ENCODE measurements around the gene CRYGC.

CRYGC gene

GRCh38 chr2:208098267-208098666 lies 31.4 kb downstream of the CRYGC start:
- CTCF ChIA-PET: no interaction called here
- TF ChIP-seq ELF4 (IDR thresholded peaks at IDR 0.05): no peak
- no peak for TF ChIP-seq HDGF (IDR thresholded peaks at IDR 0.05; ENCODE audit: borderline replicate concordance)
- TF ChIP-seq BHLHE40 (IDR thresholded peaks at IDR 0.05; ENCODE audit: borderline replicate concordance): no peak
- TF ChIP-seq L3MBTL2 (conservative IDR thresholded peaks at IDR 0.05): no peak
- no peak for TF ChIP-seq NFRKB (IDR thresholded peaks at IDR 0.05)
- TF ChIP-seq PKNOX1 (IDR thresholded peaks at IDR 0.05): no peak
- TF ChIP-seq SP1 (IDR thresholded peaks at IDR 0.05): no peak
- no peak for TF ChIP-seq TARDBP (IDR thresholded peaks at IDR 0.05)
- TF ChIP-seq LEF1 (IDR thresholded peaks at IDR 0.05; ENCODE audit: borderline replicate concordance): no peak
- no peak for TF ChIP-seq FOXA1 (IDR thresholded peaks at IDR 0.05)
- TF ChIP-seq FOXK2 (IDR thresholded peaks at IDR 0.05): no peak
- no peak for TF ChIP-seq ARNT (IDR thresholded peaks at IDR 0.05)
- no peak for TF ChIP-seq ZNF384 (IDR thresholded peaks at IDR 0.05)
- TF ChIP-seq SUZ12 (IDR thresholded peaks at IDR 0.05): no peak
- TF ChIP-seq FOXM1 (IDR thresholded peaks at IDR 0.05; ENCODE audit: borderline replicate concordance): no peak
- DNase-seq (ENCODE audit: extremely low spot score): no peak
- POLR2A ChIA-PET: no interaction called here

- no peak for TF ChIP-seq ELF4 (IDR thresholded peaks at IDR 0.05)
- TF ChIP-seq TARDBP (IDR thresholded peaks at IDR 0.05): no peak
- TF ChIP-seq SUZ12 (IDR thresholded peaks at IDR 0.05): no peak
- no peak for TF ChIP-seq ZNF384 (IDR thresholded peaks at IDR 0.05)
- TF ChIP-seq BHLHE40 (IDR thresholded peaks at IDR 0.05; ENCODE audit: borderline replicate concordance): no peak
- no peak for TF ChIP-seq SP1 (IDR thresholded peaks at IDR 0.05)
- no peak for TF ChIP-seq PKNOX1 (IDR thresholded peaks at IDR 0.05)
- ChIA-PET CTCF (no interaction called here), POLR2A (no interaction called here)
- DNase-seq (ENCODE audit: extremely low spot score): no peak
Observed at GRCh38 chr2:208097801-208098200, 31.8 kb downstream of the CRYGC start.

DNA sequence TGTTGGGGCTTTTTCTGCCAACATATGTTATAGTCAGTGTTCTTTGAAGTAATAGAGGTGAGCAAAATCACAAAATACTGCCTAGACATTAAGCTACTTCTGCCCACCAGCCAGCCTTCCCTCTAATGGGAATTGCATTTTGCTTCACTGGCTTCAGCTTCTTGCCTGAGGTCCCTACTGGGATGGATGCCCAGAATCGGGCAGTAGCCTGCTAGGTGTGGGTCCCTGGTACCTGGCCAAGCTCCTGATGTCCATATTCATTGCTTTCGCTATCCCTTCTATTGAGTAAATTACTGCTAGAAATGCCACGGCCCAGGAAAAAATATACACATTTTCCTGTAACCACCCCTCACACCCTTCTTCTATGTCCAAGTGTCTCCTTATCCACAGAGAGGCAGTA lies 32.3 kb downstream of the CRYGC start:
- ChIA-PET CTCF (no interaction called here), POLR2A (no interaction called here)
- DNase-seq (ENCODE audit: extremely low spot score): no peak
- TF ChIP-seq SP1 (IDR thresholded peaks at IDR 0.05) (no peak), BHLHE40 (IDR thresholded peaks at IDR 0.05; ENCODE audit: borderline replicate concordance) (no peak), FOXM1 (IDR thresholded peaks at IDR 0.05; ENCODE audit: borderline replicate concordance) (no peak), ARNT (IDR thresholded peaks at IDR 0.05) (no peak), L3MBTL2 (conservative IDR thresholded peaks at IDR 0.05) (no peak), FOXA1 (IDR thresholded peaks at IDR 0.05) (no peak), TARDBP (IDR thresholded peaks at IDR 0.05) (no peak), LEF1 (IDR thresholded peaks at IDR 0.05; ENCODE audit: borderline replicate concordance) (no peak), SUZ12 (IDR thresholded peaks at IDR 0.05) (no peak), CTBP1 (IDR thresholded peaks at IDR 0.05; ENCODE audit: borderline replicate concordance) (no peak), FOXK2 (IDR thresholded peaks at IDR 0.05) (no peak)

DNA sequence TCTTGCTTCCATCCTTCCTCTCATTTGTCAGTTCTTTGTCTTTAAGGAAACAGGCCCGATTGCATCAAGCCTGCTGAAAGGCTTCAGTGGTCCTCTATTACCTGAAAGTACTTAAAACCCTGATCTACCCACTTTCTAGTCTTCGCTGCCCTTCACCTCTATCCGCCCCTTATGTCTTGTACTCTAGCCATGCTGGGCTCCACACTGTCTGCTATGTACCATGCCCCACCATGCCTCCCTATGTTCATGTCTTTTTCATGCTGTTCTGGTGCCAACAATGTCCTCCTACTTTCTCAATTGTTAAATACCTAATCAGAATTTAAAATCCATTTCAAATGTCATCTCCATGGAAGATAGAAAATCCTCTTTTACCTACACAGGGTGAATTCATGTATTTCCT lies 33.5 kb downstream of the CRYGC start:
- ChIA-PET CTCF (interaction anchor here (0.5 kb wide), 1 partner anchor 77 kb away, joined by 8 read pairs; no protein-coding TSS in a partner anchor), POLR2A (no interaction called here)
- DNase-seq (ENCODE audit: extremely low spot score): no peak
- TF ChIP-seq SUZ12 (IDR thresholded peaks at IDR 0.05): no peak
- TF ChIP-seq LEF1 (IDR thresholded peaks at IDR 0.05; ENCODE audit: borderline replicate concordance): no peak
- no peak for TF ChIP-seq PKNOX1 (IDR thresholded peaks at IDR 0.05)
- TF ChIP-seq ZNF384 (IDR thresholded peaks at IDR 0.05): no peak

DNA sequence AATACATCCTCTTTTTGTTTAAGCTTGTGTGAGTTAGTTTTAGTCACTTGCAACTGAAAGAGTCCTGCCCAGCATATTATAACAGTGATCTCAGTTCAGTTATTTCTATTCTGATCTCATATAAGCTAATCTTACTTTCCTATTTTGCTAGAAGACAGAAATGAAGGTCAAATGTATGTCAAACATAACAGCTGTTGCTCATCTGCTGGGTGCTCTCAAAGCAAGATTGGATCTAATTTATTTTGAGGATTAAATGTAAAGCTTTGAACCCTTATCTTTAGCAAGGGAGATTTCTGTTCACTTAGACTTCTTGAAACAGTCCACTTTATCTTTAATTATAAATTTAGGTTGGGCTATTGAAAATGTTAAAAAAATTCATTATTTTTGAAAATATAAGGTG lies 36.5 kb downstream of the CRYGC start:
- ChIA-PET CTCF (no interaction called here), POLR2A (no interaction called here)
- DNase-seq (ENCODE audit: extremely low spot score): no peak
- TF ChIP-seq FOXM1 (IDR thresholded peaks at IDR 0.05; ENCODE audit: borderline replicate concordance): no peak
- TF ChIP-seq ARNT (IDR thresholded peaks at IDR 0.05): no peak
- no peak for TF ChIP-seq SUZ12 (IDR thresholded peaks at IDR 0.05)
- no peak for TF ChIP-seq SP1 (IDR thresholded peaks at IDR 0.05)
- no peak for TF ChIP-seq L3MBTL2 (conservative IDR thresholded peaks at IDR 0.05)
- TF ChIP-seq TARDBP (IDR thresholded peaks at IDR 0.05): no peak
- TF ChIP-seq FOXK2 (IDR thresholded peaks at IDR 0.05): no peak
- no peak for TF ChIP-seq ZNF384 (IDR thresholded peaks at IDR 0.05)
- TF ChIP-seq ELF4 (IDR thresholded peaks at IDR 0.05): no peak
- TF ChIP-seq CTBP1 (IDR thresholded peaks at IDR 0.05; ENCODE audit: borderline replicate concordance): no peak
- no peak for TF ChIP-seq LEF1 (IDR thresholded peaks at IDR 0.05; ENCODE audit: borderline replicate concordance)
- TF ChIP-seq PKNOX1 (IDR thresholded peaks at IDR 0.05): no peak
- TF ChIP-seq BHLHE40 (IDR thresholded peaks at IDR 0.05; ENCODE audit: borderline replicate concordance): no peak

GRCh38 chr2:208092093-208092832 lies 37.4 kb downstream of the CRYGC start:
- POLR2A ChIA-PET: no interaction called here
- TF ChIP-seq FOXM1 (IDR thresholded peaks at IDR 0.05; ENCODE audit: borderline replicate concordance) (no peak), ELF4 (IDR thresholded peaks at IDR 0.05) (no peak), L3MBTL2 (conservative IDR thresholded peaks at IDR 0.05) (no peak), CTBP1 (IDR thresholded peaks at IDR 0.05; ENCODE audit: borderline replicate concordance) (no peak), NFRKB (IDR thresholded peaks at IDR 0.05) (no peak)
- CTCF ChIA-PET: interaction anchor here (0.6 to 0.7 kb wide), 2 partner anchors 12 to 73 kb away, joined by 3 to 5 read pairs; no protein-coding TSS in a partner anchor
- no peak for DNase-seq (ENCODE audit: extremely low spot score)

Measured in HEK293T (cell line).